Duodenal mucosa (tissue), 2 donors: ENCODE measurements around the gene ABLIM2.

Source experiments
- H3K27ac ChIP-seq: one replicate; pipeline ENCODE4 v1.7.0; 2013; ENCODE audit warnings: low read depth, low read length
- H3K27me3 ChIP-seq, 2 donors: one replicate each; pipeline ENCODE4 v1.7.0; 2013; ENCODE audit warnings: low read length in 2 of 2, control low read depth in 1 of 2; ENCODE audit not compliant: insufficient read depth in 2 of 2, control insufficient read depth in 1 of 2
- H3K36me3 ChIP-seq, 2 donors: one replicate each; pipeline ENCODE4 v1.7.0; 2013; ENCODE audit warnings: low read length in 2 of 2, control low read depth in 1 of 2; ENCODE audit not compliant: insufficient read depth in 2 of 2, control insufficient read depth in 1 of 2
- H3K4me1 ChIP-seq, 2 donors: one replicate each; pipeline ENCODE4 v1.7.0; 2013; ENCODE audit warnings: low read length in 2 of 2, control low read depth in 1 of 2; ENCODE audit not compliant: insufficient read depth in 2 of 2, control insufficient read depth in 1 of 2
- H3K4me3 ChIP-seq, 2 donors: one replicate each; pipeline ENCODE4 v1.7.0; 2013; ENCODE audit warnings: low read length in 2 of 2, low read depth in 1 of 2
- H3K9ac ChIP-seq, 2 donors: one replicate each; pipeline ENCODE4 v1.7.0; 2013; ENCODE audit warnings: low read length in 2 of 2, low read depth in 1 of 2
- H3K9me3 ChIP-seq, 2 donors: one replicate each; pipeline ENCODE4 v1.7.0; 2013; ENCODE audit warnings: low read length in 2 of 2, control low read depth in 1 of 2; ENCODE audit not compliant: control insufficient read depth in 1 of 2

Gene ABLIM2

GRCh38 chr4:8176547-8177399, 18.2 kb upstream of the ABLIM2 start:
- Histone ChIP-seq H3K9ac (no peak overlapping the region), H3K27me3 (peaks cover 0 to 2% of the 10 kb centered on the region in 2 donors), H3K4me1 (peaks cover under 1 to 5% of the 10 kb centered on the region in 2 donors), H3K27ac (no peak overlapping the region), H3K4me3 (no peak overlapping the region), H3K36me3 (no peaks in the 10 kb centered on the region), H3K9me3 (no peaks in the 10 kb centered on the region)

DNA sequence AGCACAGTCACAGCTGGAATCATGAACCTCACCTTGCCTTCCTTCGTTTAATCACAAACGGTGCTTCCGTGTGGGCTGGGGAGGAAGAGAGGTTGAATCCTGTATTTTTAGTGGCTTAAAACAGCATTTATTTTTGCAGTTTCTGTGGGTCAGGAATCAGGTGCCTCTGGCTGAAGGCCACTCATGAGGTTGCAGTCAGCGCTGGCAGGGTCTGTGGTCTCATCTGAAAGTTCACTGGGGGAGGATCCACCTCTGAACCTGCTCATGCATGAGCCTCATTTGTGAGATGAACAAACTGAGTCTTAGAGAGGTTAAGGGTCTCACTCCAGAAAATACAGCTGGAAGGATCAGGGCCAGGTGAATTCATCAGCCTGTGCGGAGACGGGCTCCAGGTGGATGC, 17.1 kb upstream of the ABLIM2 start:
- H3K27me3 ChIP-seq: peaks cover 0 to 2% of the 10 kb centered on the region in 2 donors
- H3K9ac ChIP-seq: no peak overlapping the region
- no peaks in the 10 kb centered on the region for H3K36me3 ChIP-seq
- H3K4me3 ChIP-seq: no peak overlapping the region
- H3K27ac ChIP-seq: no peak overlapping the region
- no peaks in the 10 kb centered on the region for H3K4me1 ChIP-seq
- no peaks in the 10 kb centered on the region for H3K9me3 ChIP-seq

- H3K27ac ChIP-seq: no peak overlapping the region
- H3K36me3 ChIP-seq: no peaks in the 10 kb centered on the region
- H3K9ac ChIP-seq: no peak overlapping the region
- no peaks in the 10 kb centered on the region for H3K9me3 ChIP-seq
- H3K4me1 ChIP-seq: no peaks in the 10 kb centered on the region
- peaks cover 0 to 2% of the 10 kb centered on the region in 2 donors for H3K27me3 ChIP-seq
- no peak overlapping the region for H3K4me3 ChIP-seq
Measured at GRCh38 chr4:8174970-8175369, 16.4 kb upstream of the ABLIM2 start.

DNA sequence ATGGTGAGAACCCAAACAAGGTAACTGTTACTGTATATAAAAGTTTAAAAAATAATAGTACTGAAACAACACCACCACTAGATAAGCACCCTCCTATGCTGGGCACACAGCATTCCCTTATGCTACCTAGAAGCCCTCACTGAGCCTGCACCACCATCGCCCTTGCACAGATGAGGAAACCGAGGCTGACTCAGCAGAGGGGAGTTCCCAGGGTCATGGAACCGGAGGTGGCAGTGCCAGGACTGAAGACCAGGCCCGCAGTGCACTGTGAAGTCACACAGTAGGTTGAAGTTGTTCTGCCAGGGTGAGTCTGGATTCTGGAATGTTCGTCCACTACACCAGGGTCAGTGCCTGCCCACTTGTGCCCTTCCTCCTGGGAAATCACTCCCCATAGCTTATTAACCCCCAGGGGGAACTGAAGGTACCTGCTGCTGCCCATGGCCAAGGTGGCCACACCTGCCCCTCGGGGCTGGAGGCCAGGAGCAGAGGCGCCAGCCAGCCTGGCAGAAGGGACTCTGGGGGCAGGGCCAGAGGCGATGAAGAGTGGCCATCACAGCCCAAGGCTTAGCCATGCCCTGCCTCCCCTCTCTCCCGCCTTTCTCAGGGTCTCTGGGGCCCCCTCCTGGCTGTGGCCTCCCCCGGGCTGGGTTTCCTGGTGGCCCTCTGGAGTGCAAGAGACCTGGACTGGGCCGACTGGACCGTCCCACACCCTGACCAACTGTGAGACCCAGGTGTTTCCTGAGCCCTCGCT, 15.1 kb upstream of the ABLIM2 start:
- no peak overlapping the region for H3K9ac ChIP-seq
- peaks cover 3 to 4% of the 10 kb centered on the region in 2 donors for H3K9me3 ChIP-seq
- H3K27ac ChIP-seq: no peak overlapping the region
- peaks cover 0 to 2% of the 10 kb centered on the region in 2 donors for H3K27me3 ChIP-seq
- H3K36me3 ChIP-seq: no peaks in the 10 kb centered on the region
- H3K4me1 ChIP-seq: no peaks in the 10 kb centered on the region
- H3K4me3 ChIP-seq: no peak overlapping the region

DNA sequence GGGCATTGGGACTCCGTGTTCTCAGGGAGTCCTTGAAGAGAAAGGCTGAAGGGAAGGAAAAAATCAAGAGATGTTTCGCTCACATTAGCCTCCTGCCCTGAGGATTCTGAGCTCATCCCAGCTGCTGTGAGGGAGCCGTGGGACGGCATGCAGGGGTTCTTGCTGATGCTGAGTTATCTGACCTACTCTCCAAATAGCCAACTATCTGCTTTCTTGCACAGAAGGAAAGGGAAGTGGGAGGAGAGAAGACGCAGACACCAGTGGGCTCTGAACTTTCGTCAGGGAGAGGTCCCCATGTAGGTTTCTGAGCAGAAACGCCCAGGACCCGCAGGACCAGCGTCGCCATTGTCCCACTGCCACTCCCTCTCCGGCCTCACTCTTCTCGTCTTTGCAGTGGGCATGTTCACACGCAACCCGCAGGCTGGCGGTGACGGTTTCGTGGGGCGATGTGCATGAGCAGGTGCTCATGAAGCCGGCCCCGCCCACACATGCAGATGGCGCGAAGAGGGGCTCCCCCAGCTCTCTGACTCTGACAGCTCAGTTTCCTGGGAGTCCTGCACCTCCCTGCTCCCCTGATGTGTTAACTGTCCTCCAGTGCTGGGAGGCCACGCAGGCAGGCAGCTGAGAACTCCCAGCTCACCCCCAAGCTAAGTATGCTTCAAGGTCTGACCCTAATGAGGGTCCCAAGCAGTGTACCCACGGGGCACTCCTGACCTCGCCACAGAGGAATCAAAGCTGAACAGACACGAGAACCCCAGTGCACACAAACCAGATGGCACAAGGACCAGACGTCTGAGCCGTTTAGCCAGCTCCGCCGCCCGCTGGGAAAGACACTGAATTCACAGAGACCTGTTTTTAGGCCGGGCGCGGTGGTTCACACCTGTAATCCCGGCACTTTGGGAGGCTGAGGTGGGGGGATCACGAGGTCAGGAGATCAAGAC, 13.6 kb upstream of the ABLIM2 start:
- Histone ChIP-seq H3K9ac (no peak overlapping the region), H3K27me3 (peaks cover 0 to 2% of the 10 kb centered on the region in 2 donors), H3K9me3 (peaks cover 8% of the 10 kb centered on the region in 2 donors), H3K4me1 (no peaks in the 10 kb centered on the region), H3K27ac (no peak overlapping the region), H3K4me3 (no peak overlapping the region), H3K36me3 (no peaks in the 10 kb centered on the region)

DNA sequence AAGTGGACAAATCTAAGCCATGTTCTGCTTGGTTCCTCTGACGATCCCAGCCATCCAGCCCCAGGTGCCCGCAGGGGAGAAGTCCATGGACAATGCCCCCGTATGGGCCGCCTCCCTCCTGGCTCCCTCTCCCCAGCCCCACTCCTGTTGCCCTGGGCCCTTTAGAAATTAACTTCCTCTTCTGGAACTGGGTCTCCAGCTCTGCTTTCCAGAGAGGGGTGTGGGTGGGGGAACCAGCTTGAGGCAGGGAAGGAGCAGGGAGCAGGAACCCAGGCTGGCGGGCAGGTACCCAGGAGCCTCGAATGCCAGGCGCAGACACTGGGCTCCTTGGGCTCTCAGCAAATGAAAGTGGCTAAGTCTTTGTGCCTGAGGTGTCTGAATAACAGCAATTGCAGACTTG, 12.7 kb upstream of the ABLIM2 start:
- Histone ChIP-seq H3K9ac (no peak overlapping the region), H3K27ac (no peak overlapping the region), H3K27me3 (peaks cover 0 to 2% of the 10 kb centered on the region in 2 donors), H3K36me3 (no peaks in the 10 kb centered on the region), H3K4me1 (no peaks in the 10 kb centered on the region), H3K4me3 (no peak overlapping the region), H3K9me3 (peaks cover 8% of the 10 kb centered on the region in 2 donors)

- Histone ChIP-seq H3K36me3 (no peaks in the 10 kb centered on the region), H3K27ac (no peak overlapping the region), H3K27me3 (peaks cover 0 to under 1% of the 10 kb centered on the region in 2 donors), H3K9ac (no peak overlapping the region), H3K9me3 (peaks cover 8% of the 10 kb centered on the region in 2 donors), H3K4me3 (no peak overlapping the region), H3K4me1 (no peaks in the 10 kb centered on the region)
Measured at GRCh38 chr4:8170341-8170740, 11.7 kb upstream of the ABLIM2 start.

DNA sequence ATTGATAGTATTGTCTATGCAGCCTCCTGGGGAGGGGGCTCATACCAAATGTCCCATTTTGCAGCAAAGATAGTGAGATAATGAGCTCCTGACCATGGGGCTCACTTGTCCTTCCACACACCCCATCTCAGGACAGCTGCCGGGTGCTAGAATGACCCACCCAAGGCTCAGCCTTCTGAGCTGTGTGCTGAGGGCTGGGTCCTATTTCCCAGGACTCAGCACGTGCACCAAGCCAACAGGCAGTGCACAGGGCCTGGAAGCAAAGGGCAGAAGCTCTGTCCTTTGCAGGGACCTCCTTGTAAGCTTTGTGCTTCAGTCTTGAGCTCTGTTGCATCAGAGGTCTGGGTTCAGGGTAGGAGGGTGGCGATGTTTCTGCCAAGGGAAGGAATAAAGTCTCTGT, 11.2 kb upstream of the ABLIM2 start:
- H3K9ac ChIP-seq: no peak overlapping the region

DNA sequence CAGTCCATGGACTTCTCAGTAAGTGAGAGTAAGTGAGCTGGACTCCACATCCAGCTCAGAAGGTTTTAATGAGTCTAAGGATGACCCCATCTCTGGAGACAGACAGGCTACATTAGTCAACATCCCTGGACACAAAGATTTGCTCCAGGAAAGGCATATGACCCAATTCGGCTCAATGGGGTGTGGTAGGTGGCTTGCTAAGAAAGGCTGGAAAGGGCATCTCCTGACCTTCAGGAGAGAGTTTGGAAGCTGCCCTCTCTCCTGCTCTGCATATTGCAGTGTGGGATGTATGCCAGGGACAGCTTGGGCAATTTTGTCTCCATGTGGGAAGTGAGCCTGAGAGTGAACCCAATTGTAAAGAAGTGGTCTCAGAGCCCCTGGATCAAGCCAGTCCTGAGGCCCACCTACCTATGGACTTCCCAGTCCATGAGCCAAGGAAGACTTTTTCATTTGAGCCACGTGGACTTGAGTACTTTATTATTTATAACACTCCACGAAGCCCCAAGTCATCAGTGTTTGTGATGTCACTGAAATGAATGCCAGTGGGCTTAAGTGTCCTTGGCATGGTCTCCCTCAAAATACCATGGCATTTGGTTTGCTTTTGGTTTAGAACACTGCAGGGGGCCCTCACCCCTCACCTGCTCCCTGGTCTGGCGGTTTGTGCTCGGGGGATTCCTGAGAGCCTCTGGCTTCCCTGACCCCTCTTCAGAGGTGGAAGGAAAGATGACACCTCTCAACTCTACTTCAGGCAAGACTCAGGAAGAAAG, 10.4 kb upstream of the ABLIM2 start:
- peaks cover 8% of the 10 kb centered on the region in 2 donors for H3K9me3 ChIP-seq
- H3K36me3 ChIP-seq: no peaks in the 10 kb centered on the region
- H3K27ac ChIP-seq: no peak overlapping the region
- no peaks in the 10 kb centered on the region for H3K27me3 ChIP-seq
- no peak overlapping the region for H3K4me3 ChIP-seq
- no peaks in the 10 kb centered on the region for H3K4me1 ChIP-seq
- no peak overlapping the region for H3K9ac ChIP-seq

More for the DNA sequence above, 11.2 kb upstream of the ABLIM2 start:
- Histone ChIP-seq H3K4me3 (no peak overlapping the region), H3K27me3 (no peaks in the 10 kb centered on the region), H3K27ac (no peak overlapping the region), H3K9me3 (peaks cover 8% of the 10 kb centered on the region in 2 donors), H3K4me1 (no peaks in the 10 kb centered on the region), H3K36me3 (no peaks in the 10 kb centered on the region)
